Glomerular visceral epithelial cell (primary cell): ENCODE data around the gene ENG.
"Not testable (repeated sequence)": the region's sequence is repeated elsewhere in the genome, so short reads cannot be mapped to it uniquely, and the experiment has no call there.

Experiments used
- DNase-seq: peaks from one replicate; pipeline ENCODE4 v3.0.0-alpha.2; 2016; ENCODE audit errors: extremely low spot score

ENG gene

GRCh38 chr9:127865645-127866464, 11.4 kb upstream of the ENG start:
- no peak for DNase-seq

DNA sequence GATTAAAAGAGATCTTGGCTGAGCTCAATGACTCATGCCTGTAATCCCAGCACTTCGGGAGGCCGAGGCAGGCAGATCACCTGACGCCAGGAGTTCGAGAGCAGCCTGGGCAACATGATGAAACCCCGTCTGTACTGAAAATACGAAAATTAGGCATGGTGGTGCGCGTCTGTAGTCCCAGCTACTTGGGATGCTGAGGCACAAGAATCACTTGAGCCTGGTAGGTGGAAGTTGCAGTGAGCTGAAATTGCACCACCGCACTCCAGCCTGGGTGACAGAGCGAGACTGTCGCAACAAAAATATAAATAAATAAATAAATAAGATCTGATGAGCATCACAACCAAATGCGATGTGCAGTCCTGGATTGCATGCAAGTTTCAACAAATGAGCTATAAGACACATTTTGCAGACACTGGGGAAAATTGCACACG, 8.7 kb upstream of the ENG start:
- DNase-seq, result no peak

- no peak for DNase-seq
These were observed 7.9 kb upstream of the ENG start for GRCh38 chr9:127862075-127863011.

DNA sequence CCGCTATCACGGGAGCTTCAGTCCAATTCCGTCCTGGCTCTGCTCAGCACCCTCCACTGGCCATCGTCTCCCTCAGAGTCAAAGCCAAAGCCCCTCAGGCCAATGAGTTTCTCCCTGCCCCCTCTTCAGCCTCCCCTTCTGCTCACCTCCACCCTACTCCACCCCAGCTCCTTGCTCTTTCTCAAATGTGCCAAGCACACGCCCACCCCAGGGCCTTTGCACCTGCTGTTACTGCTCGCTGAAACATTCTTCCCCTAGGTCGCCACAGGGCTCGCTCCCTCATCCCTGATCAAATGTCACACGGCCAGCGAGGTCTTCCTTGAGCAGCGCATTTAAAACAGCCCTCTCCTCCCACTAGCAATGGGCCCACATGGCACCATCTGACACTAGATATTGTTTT, 6.3 kb upstream of the ENG start:
- no peak for DNase-seq

DNA sequence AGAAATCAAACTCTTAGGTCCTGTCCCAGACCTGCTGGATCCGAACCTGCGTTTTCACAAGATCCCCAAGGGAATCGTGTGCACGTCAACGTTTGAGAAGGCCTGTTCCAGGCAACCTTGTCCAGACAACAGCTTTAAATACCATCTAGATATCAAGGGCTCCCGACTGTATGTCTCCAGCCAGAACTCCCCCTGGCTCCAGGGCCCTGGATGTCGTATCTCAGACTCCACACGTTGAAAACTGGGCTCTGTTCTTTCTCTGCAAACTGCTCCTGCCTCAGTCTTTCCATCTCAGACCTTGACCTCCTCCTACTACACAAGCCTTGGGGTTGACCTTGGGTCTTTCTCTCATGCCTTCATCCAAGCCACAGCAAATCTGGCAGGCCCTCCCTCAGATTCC, 5.8 kb upstream of the ENG start:
- DNase-seq, result no peak

- DNase-seq, result no peak
These were observed 3.6 kb upstream of the ENG start for GRCh38 chr9:127858041-127858512.

GRCh38 chr9:127857278-127857677, 2.8 kb upstream of the ENG start:
- no peak for DNase-seq

DNA sequence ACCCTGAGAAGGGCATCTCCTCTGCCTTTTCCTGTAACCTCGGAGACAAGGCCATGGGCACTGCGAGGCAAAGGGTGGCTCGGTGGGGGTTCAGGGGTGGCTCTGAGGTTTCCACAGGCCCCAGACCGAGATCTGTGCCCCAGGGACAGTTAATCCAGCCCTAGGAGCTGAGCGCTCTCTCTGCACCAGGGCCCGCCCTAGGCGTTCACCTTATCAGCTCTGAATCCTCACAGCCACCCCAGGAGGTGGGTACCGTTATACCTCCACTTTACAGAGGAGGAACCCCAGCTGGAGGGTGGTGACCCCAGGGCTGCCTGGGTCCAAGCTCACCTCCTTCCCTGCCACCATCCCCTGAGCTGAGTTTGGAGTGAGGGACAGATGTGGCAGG, 2.3 kb upstream of the ENG start:
- no peak for DNase-seq

- no peak for DNase-seq
These were observed 1.8 kb upstream of the ENG start for GRCh38 chr9:127856094-127856728.

- DNase-seq, result no peak
These were observed 1.1 kb upstream of the ENG start for GRCh38 chr9:127855522-127855921.

DNA sequence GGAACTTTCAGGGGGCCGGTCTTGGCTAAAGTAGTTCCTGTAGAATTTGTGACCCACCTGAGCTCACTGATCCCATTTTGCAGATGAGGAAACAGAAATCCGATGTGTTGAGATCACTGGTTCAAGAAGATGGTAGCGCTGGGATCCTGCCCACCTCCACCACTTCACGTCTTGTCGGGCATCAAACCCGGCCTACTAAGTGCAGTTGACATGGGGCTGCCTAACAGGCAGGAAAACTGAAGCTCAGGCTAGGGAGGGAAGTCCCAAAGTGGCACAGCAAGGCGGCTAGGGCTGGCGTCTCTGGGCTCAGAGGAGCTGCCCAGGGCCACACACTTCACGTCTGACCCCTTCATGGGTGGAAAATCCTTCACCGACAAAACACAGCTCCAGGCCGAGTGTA, 502 bp upstream of the ENG start:
- DNase-seq, result no peak

DNA sequence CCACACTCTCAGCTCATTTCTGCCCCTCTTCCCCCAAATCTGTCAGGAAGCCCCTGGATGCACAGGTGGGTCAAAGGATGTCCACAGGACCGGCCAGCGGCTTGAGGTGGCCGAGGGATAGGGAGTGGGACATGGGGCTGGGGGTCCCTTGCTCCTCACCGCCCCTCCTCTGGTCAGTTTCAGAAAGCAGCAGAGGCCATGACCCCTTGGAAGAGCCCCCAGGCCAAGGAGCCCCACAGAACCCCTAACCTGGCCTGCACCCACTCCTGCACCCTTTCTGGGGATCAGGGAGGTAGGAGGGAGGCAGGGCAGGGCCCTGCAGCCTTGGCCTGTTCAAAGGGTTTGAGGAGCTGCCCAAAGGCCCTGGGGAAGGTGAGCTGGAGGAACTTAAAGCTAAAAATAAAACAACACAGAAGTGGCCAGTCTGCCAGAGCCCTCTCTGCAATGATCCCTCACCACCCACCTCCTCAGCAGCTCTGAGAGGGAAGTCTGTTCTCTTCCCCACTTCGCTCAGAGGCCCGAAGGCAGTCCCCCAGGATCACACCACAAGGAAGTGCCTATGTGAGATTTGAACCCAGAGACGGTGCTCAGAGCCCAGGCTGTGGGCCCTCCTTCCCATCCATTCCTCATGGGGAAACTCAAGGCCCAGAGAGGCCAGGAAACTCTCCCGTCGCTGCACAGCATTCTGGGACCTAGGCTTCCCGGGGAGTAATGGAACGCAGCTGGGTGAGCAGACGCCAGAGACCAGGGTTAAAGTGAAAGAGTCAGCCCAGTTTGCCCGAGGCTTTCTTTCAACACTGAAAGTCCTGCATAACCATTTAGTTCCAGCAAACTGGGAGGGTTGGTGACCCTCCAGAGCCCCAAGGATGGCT, 910 bp downstream of the ENG start:
- no peak for DNase-seq

GRCh38 chr9:127852829-127853228, 1.6 kb downstream of the ENG start:
- DNase-seq, result no peak

DNA sequence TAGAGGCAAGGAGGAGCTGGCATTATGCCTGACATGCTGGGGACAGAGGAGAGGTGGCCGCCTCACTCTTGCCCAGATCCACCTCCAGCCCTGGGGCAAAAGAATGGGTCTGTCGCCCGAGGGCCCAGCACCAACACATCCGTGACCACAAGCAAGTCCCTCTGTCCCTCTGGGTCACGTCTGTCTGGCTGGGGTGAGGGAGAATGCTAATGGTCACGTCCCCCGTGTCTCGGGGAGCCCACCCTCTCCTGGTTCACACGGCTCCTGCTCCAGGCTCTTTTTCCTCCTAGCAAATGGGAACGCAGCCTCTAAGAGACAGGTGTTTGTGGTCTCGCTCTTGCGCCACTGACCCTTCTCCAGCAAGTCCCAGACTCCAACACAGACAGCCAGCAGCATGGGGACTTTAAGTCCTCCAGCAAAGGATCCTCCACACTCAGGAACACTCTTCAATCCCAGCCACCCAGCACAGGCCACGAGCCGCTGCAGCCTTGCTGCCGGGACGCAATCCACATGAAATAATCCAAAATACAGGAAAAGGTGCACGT, 4.1 kb downstream of the ENG start:
- DNase-seq, result no peak

- DNase-seq, result no peak
These were observed 5.5 kb downstream of the ENG start for GRCh38 chr9:127848756-127849504.

DNA sequence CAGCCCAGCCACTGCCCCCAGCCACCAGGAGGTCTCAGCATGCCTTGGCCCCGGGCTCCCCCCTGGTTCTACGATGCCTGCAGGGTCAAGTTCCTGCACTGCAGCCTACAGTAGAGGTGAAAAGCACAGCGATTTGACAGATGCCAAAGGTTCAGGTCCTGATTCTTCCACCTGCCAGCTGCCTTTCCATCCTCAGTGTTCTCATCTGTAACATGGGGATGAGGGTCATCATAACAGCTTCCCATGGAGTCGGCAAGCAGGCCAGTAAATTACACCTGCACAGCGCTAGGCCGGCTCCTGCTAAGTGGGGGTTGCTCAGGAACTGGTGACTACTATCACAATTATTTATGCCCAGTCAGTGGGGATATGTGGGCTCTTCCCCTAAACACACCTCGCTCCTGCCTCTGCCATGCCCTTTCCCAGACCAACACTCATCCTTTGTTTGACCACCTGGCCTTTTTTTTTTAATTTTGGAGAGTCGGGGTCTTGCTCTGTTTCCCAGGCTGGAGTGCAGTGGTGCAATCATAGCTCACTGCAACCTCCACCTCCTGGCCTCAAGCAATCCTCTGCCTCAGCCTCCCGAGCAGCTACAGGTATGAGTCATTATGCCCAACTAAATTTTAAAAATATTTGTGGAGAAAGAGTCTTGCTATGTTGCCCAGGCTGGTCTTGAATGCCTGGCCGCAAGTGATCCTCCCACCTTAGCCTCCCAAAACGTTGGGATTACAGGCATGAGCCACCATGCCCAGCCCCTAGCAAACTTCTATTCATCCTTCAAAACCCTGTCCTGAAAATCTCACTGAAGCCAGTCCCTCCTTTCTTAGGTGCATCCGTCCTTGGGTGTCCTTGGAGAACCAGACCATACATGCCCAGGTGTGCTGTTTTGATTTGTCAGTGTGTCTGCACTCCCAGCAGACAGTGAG, 6.4 kb downstream of the ENG start:
- DNase-seq, result no peak

DNA sequence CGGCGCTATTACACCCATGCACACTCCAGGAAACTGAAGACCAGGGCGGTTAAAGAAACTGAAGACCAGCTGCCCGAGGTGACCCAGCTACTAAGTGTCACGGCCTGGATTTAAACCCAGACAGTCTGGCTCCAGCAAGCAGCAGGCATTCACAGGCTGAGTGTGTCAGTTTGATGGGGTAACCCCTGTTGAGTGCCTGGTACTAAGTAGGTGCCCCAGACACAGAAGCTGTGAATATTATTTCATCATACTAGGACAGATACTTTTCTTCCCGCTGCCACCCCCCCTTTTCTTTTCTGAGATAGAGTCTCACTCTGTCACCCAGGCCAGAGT, 7.3 kb downstream of the ENG start:
- DNase-seq, result no peak

GRCh38 chr9:127846443-127847177, 7.8 kb downstream of the ENG start:
- no peak for DNase-seq

DNA sequence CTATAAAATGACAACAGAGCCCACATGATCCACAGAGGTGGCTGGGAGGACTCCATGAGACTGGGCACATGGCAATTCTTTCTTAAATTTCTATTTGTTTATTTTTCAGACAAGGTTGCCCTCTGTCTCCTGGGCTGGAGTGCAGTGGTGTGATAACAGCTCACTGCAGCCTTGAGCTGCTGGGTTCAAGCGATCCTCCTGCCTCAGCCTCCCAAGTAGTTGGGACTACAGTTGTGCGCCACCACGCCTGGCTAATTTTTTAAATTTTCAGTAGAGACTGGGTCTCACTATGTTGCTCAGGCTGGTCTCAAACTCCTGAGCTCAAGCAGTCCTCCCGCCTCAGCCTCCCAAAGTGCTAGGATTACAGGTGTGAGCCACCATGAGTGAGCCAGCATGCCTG, 8.8 kb downstream of the ENG start:
- not testable (repeated sequence) for DNase-seq
